Spinal cord (tissue), 10 donors: ENCODE results near the gene SPHK2. TPM values are rescaled to one million over a fixed set of nuclear protein-coding genes. Genes with fewer than 3 reads are reported as not detected.

Source experiments
- DNase-seq, 6 donors: peaks; one replicate each; pipeline versions ENCODE4 v3.0.0 to v3.0.0-alpha.2; 2013 to 2015; ENCODE audit warnings: low spot score in 6 of 6, low read depth in 4 of 6
- H3K27ac ChIP-seq: one replicate; pipeline ENCODE4 v1.5.1; 2013; ENCODE audit warnings: low read depth, low read length, control low read depth
- H3K27me3 ChIP-seq: one replicate; pipeline ENCODE4 v1.6.1; 2013; ENCODE audit warnings: low read length; ENCODE audit not compliant: control insufficient read depth, insufficient read depth
- H3K36me3 ChIP-seq: one replicate; pipeline ENCODE4 v1.6.1; 2013; ENCODE audit warnings: low read length; ENCODE audit not compliant: control insufficient read depth, insufficient read depth
- H3K4me1 ChIP-seq: one replicate; pipeline ENCODE4 v1.6.1; 2013; ENCODE audit warnings: low read length; ENCODE audit not compliant: control insufficient read depth, insufficient read depth
- H3K4me3 ChIP-seq: one replicate; pipeline ENCODE4 v1.5.1; 2013; ENCODE audit warnings: low read depth, low read length, control low read depth
- H3K9me3 ChIP-seq: one replicate; pipeline ENCODE4 v1.6.1; 2013; ENCODE audit warnings: low read length; ENCODE audit not compliant: control insufficient read depth, insufficient read depth
- WGBS: methylation state at CpG from one replicate; pipeline ENCODE4 v1.1.5; 2013; ENCODE audit warnings: missing lambda C conversion rate; ENCODE audit not compliant: insufficient coverage; 5-methylcytosine and 5-hydroxymethylcytosine counted together
- polyA plus RNA-seq, 2 donors: library from polyadenylated mRNA; unstranded; fragments of 120-200 nt; gene quantifications; one replicate each; pipeline ENCODE4 v1.2.1, GENCODE V29; 2013; ENCODE audit not compliant: insufficient read length in 2 of 2
- total RNA-seq, 2 donors: library from RNA; depleted of rRNA in 1 of 2; stranded (reverse); fragments of 120-200 nt in 1 of 2; fragments of >200 nt in 1 of 2; gene quantifications; one replicate each; pipeline versions ENCODE4 v1.2.3 to v1.2.4, GENCODE V29; 2013 to 2014
- donor health status: healthy.

Gene SPHK2
- total and polyA plus RNA-seq, 4 donors = 10.2 to 39.3 (median 24.1) TPM

DNA sequence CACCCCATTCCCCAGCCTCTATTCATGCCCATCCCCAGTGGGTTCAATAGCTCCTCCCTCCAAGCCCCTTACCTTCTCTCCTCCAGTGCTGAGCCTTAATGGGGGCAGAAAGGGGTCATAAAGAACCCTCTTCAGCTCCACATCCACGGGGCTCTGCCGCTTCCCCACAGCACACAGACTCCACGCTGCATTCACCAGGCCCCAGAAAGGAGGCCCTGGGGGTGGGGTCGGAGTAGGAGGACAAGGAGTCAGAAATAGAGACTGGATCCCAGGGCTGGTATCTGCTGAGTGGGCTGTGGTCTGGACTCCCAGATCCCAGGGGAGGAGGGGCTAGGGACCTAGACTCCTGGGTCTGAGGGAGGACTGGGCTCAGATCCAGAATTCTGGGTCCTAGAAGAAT lies 25.0 kb downstream of the SPHK2 start:
- no peaks in the 10 kb centered on the region for H3K27me3 ChIP-seq
- H3K27ac ChIP-seq = no peak overlapping the region
- DNase-seq = no peak
- peaks cover 31% of the 10 kb centered on the region for H3K4me1 ChIP-seq
- 88% methylated on average over 1 of the region's 4 CpGs for WGBS
- H3K36me3 ChIP-seq = peaks cover 7% of the 10 kb centered on the region
- peak overlapping the region; percentile 62 for H3K4me3 ChIP-seq
- no peaks in the 10 kb centered on the region for H3K9me3 ChIP-seq

DNA sequence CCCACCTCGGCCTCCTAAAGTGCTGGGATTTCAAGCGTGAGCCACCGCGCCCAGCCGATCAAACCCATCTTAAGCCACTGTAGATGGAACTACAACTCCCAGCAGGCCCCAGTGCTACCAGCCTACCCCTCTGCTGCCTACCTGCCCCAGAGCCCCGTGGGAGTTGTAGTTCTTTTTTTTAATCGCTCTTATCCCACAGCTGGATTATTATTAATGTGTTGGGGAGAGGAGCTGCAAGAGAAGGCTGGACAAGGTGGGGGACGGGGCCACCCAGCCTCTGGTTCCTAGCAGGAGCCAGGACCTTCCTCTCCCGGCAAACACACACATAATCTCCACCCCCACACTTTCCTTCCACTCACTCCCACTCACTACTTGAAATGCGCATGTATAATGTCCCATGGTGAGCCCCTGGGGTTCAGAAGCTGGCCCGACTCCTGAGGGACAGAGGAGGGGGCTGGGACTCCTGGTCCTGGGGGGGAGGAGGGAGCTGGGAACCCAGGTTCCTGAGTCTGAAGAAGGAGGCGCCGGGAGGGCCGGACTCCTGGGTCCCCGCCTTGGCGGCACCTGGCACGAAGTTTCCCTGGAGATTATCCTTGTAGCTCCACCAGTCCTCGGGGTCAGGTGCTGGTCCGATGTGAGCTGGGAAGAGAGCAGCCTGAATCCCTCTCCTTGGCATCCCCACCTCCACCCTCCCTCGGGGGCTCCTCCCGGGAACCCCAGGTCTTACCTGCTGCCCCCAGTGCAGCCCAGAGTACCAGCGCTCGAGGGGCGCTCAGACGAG lies 25.7 kb downstream of the SPHK2 start:
- peak in 2 of 6 donors; percentile 88 to 94 for DNase-seq
- H3K36me3 ChIP-seq = peaks cover under 1% of the 10 kb centered on the region
- H3K4me1 ChIP-seq = peaks cover 24% of the 10 kb centered on the region
- H3K27ac ChIP-seq = peak overlapping the region; percentile 89
- WGBS = 3% methylated on average over 20 of the region's 25 CpGs
- H3K4me3 ChIP-seq = peak overlapping the region; percentile 62
- H3K27me3 ChIP-seq = no peaks in the 10 kb centered on the region
- no peaks in the 10 kb centered on the region for H3K9me3 ChIP-seq

DNA sequence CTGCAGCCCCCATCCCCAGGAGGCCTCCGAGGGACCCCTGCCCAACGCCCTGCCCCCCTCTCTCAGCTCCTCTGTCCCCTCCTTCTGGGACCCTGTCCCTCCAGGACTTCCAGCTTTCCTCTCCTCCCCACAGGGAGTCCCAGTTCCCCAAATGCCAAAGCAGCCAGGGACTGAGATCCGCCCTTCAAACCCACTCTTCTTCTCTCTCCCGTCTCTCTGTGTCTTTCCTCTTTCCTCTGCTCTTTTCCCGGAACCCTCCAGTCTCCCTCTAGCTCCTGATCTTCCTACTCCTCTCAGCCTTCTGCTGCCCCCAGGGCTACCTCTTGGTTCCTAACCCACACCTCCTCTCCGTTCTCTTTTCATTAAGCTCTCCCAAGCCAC lies 26.3 kb downstream of the SPHK2 start:
- 0% methylated on average over 6 of the region's 6 CpGs for whole genome bisulfite sequencing
- Histone ChIP-seq H3K27me3 (no peaks in the 10 kb centered on the region), H3K4me1 (peaks cover 24% of the 10 kb centered on the region), H3K9me3 (no peaks in the 10 kb centered on the region), H3K36me3 (no peaks in the 10 kb centered on the region), H3K4me3 (peak overlapping the region; percentile 62), H3K27ac (peak overlapping the region; percentile 89)
- DNase-seq = no peak

DNA sequence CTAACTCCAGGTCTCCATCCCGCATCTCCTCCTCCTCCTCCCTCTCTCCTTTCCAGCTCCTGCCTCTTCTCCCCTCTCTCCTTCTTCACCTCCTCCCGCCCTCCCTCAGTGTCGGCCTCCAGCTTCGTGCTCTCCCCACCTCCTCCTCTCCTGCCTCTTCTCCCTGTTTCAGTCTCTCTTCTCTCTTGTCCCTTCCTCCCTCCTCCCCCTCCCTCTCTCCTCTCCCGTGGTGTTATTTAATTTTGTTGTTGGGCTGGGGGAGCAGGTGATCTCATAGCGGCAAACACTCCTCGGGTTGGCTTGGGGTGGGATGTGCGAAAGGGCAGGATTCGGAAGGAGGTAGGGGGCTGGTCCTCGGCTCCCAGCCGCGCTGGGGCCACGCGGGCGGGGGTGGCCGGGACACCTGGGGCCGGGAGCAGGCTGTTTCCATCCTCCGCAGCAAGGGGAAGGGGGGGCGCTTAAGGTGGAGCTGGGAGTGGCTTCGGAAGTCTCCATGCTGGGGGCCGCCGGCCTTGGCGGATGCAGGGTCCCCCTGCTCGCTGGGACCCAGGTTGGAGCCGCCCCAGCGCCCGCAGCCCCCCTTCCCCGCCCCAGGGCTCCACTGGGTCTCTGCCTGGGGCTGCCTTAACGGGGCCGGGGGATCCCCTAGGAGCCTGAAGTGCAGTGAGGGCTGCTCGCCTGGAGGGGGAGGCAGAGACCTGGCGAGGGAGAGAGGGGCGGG lies 26.9 kb downstream of the SPHK2 start, which contains the start of gene CA11:
Gene CA11, minus strand, starts transcription at position 187 of the 721 bp plus-strand sequence. CDS start 555 bp downstream, outside the sequence.
- peak in 5 of 6 donors; percentile 82 to 98 (median 92) for DNase-seq
- no peaks in the 10 kb centered on the region for H3K36me3 ChIP-seq
- WGBS = under 1% methylated on average over 31 of the region's 33 CpGs
- no peaks in the 10 kb centered on the region for H3K27me3 ChIP-seq
- peak within 1 kb of the TSS; percentile 89 for H3K27ac ChIP-seq
- H3K9me3 ChIP-seq = no peaks in the 10 kb centered on the region
- H3K4me3 ChIP-seq = peak within 1 kb of the TSS; percentile 62
- peaks cover 24% of the 10 kb centered on the region for H3K4me1 ChIP-seq

DNA sequence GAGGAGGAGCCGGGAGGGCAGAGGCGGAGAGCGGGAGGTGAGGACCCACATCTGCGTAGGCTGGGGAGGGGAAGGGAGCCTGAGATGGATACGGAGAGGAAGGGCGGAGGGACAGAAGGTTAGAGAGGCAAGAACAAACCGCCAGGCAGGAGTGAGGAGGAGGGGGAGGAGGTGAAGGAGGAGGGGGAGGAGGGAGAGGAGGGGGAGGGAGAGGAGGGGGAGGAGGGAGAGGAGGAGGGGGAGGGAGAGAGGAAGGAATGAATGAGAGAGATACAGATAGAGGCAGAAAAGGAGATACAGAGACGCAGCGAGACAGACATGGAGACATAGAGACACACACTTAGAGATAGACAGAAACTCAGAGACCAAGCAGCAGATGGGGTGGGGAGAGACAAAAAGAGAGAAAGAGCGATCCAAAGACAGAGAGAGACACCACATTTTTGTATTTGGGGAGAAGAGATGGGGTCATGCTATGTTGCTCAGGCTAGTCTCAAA lies 27.5 kb downstream of the SPHK2 start:
- Histone ChIP-seq H3K9me3 (no peaks in the 10 kb centered on the region), H3K4me1 (peaks cover 24% of the 10 kb centered on the region), H3K36me3 (no peaks in the 10 kb centered on the region), H3K27ac (peak overlapping the region; percentile 89), H3K27me3 (no peaks in the 10 kb centered on the region), H3K4me3 (peak overlapping the region; percentile 62)
- no peak for DNase-seq
- WGBS = 2% methylated on average over 6 of the region's 10 CpGs

DNA sequence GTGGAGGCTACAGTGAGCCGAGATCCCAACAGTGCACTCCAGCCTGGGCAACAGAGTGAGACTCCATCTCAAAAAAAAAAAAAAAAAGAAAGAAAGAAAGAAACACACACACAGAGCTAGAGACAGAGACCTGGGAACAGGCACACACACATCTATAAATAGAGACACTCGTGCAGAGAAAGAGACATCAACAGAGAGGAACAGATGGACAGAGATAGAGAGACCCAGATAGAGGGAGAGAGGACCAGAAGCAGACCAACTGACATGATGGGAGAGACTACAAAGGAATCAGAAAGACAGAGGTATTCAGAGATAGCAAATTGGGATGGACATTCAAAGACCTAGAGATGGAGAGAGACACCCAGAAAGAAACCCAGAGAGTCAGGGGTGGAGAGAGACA lies 28.8 kb downstream of the SPHK2 start:
- Histone ChIP-seq H3K27me3 (no peaks in the 10 kb centered on the region), H3K9me3 (no peaks in the 10 kb centered on the region), H3K4me3 (no peak overlapping the region), H3K4me1 (peaks cover 24% of the 10 kb centered on the region), H3K27ac (no peak overlapping the region), H3K36me3 (no peaks in the 10 kb centered on the region)
- no CpG with 5 or more reads among the region's 2 CpGs for WGBS
- no peak for DNase-seq

DNA sequence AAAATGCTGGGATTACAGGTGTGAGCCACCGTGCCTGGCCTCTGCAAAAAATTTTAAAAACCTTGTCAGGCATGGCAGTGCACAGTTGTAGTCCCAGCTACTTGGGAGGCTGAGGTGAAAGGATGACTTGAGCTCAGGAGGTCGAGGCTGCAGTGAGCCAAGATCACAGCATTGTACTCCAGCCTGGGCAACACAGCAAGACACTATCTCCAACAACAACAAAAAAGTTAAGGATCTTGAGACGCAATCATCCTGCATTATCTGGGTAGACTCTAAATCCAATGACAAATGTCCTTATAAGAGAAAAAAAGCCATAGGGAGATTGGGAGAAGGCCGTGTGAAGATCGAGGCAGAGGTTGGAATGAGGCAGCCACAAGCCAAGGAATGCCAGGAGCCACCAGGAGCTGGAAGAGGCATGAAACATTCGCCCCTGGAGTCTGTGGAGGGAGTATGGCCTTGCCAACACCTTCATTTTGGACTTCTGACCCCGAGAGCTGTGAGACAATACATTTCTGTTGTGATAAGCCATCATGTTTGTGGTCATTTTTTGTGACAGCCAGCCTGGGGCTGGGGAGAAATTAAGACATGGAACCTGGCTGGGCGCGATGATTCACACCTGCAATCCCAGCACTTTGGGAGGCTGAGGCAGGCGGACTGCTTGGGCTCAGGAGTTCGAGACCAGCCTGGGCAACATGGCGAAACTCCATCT lies 31.8 kb downstream of the SPHK2 start:
- no peak overlapping the region for H3K27ac ChIP-seq
- H3K27me3 ChIP-seq = no peaks in the 10 kb centered on the region
- WGBS = 98% methylated on average over 7 of the region's 12 CpGs
- no peak overlapping the region for H3K4me3 ChIP-seq
- peaks cover 12% of the 10 kb centered on the region for H3K4me1 ChIP-seq
- DNase-seq = no peak
- H3K9me3 ChIP-seq = no peaks in the 10 kb centered on the region
- H3K36me3 ChIP-seq = no peaks in the 10 kb centered on the region

DNA sequence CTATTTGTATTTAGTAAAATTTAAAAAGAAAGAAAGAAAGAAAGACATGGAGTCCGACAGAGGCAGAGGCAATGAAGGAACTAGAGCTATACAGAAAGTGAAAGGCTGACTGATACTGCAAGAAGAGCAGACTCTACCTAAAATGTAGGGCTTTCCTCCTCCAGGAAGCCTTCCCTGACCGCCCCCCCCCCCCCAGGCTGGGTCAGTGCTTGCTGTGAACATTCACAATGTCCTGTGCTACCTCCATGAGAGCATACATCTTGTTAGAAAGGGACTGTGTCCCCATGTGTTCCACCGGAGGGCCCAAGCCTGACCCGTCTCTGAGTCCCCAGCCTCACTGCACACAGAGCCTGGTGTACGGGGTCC lies 32.4 kb downstream of the SPHK2 start:
- 73% methylated on average over 4 of the region's 5 CpGs for WGBS

DNA sequence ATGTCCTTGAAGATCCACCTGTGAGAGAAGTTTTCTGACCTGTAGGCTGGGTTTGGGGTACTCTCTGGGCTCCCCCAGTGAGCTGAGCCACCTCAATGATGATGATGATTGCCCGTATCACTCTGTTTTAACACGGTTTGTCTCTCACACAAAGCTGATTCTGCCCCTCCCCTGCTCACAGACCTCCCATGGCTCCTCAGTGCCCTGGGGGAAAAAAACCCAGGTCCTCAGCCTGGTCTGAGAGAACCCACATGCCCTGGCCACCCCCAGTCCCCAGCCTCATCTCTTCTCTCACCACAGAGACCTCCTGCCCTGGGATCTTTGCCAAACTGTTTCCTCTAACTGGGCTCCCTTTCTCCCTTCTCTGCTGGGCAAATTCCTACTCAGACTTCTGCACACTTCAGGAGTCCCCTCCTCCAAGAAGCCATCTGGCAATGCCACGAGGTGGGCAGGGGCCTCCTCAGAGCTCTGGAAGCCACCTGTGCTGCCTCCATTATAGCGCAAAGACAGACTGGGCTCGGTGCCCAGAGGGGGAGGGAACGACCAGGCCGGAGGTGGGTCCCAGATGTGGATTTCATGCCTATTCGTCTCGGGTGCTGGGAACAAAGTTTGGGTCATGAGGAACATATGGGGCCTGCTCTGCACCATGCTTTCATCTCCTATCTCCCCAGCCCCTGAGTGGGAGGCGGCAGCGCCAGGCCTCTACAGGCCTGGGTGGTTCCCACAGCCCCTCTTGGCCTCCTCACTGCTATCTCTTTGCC lies 35.2 kb downstream of the SPHK2 start:
- 28% methylated on average over 11 of the region's 11 CpGs for WGBS
- Histone ChIP-seq H3K9me3 (no peaks in the 10 kb centered on the region), H3K4me1 (peaks cover 8% of the 10 kb centered on the region), H3K4me3 (no peak overlapping the region), H3K36me3 (no peaks in the 10 kb centered on the region), H3K27me3 (no peaks in the 10 kb centered on the region), H3K27ac (no peak overlapping the region)
- peak in 2 of 6 donors; percentile 11 to 27 for DNase-seq

More for the DNA sequence above, 32.4 kb downstream of the SPHK2 start:
- H3K9me3 ChIP-seq = no peaks in the 10 kb centered on the region
- no peak overlapping the region for H3K27ac ChIP-seq
- H3K4me1 ChIP-seq = peaks cover 8% of the 10 kb centered on the region
- no peak for DNase-seq
- H3K4me3 ChIP-seq = no peak overlapping the region
- no peaks in the 10 kb centered on the region for H3K36me3 ChIP-seq
- H3K27me3 ChIP-seq = no peaks in the 10 kb centered on the region
